Stimulated activated CD8-positive, alpha-beta memory T cell treated with anti-CD3 and anti-CD28 coated beads, Interleukin-12 subunit alpha, Interleukin-12 subunit beta, amount 100 ng/mL, for 24 hours (primary cell): Measurements from ENCODE around the gene U2SURP.

ENCODE experiments used
- DNase-seq: peaks from one replicate; pipeline ENCODE4 v3.0.0-alpha.2; 2020; ENCODE audit errors: extremely low read depth

Gene U2SURP

DNA sequence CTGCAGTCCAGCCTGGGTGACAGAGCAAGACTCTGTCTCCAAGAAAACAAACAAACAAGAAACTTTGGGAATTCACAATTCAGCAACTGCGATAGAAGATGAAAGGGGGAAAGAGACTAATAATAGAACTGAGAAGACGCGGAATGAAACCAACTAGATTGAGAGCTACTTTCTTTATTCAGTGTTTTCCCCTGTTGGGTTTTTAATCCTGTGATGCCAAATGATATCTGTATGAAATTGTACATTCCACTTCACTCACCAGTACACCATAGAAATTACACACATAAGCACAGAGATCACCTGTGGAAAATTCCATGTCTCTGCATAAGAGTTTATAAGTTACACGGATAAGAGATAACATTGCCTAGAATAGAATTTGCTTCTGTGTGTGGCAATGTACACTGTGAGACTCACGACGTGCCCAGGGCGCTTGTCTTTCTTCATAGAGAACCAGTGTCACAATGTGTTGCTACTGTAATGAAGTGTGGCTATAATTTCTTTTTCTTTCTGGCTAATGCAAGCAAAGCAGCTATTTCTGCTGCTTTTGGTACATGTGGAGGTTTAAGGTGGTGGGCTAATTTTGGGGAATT is 100.5 kb downstream of the U2SURP start:
- DNase-seq = no peak

GRCh38 chr3:143103652-143104051 is 102.3 kb downstream of the U2SURP start:
- DNase-seq = no peak

DNA sequence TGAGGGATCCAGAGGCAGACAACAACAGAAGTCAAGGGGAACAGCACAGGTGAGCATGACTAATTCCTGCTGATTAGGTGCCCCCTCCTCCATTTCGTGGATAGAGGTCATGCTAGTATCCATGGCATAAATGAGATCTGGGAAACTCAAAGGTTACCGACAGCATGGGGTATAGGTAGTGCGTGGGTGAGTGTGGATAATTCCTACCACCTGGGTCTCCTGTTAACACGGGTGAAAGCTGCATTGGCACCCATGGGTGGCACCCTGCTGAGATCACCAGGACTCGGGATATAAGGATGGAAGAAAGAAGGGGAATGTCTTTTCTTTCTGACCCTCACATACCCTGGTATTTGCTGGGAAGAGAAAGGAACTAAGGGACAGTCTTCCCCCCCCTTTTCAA is 103.8 kb downstream of the U2SURP start:
- no peak for DNase-seq

DNA sequence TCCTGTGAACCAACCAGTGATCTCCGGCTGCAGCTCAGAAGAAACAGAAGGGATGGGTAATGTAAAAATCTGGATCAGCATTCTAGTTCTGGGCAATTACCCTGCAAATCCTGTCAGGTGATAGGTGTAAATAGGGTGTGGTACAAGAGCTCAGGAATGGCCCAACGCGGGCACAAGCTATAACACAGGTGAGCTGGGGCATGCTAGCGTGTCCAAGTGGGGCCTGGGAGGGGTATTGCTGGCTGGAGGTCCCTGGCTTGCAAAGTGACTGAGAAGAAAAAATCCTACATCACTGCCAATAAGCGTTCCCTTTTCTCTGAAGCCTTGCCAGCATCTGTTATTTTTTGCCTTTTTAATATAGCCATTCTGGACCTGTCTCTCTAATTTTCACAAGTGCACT is 108.5 kb downstream of the U2SURP start:
- DNase-seq = no peak
